Measurements from ENCODE around the gene DCAF8.

Gene DCAF8

DNA sequence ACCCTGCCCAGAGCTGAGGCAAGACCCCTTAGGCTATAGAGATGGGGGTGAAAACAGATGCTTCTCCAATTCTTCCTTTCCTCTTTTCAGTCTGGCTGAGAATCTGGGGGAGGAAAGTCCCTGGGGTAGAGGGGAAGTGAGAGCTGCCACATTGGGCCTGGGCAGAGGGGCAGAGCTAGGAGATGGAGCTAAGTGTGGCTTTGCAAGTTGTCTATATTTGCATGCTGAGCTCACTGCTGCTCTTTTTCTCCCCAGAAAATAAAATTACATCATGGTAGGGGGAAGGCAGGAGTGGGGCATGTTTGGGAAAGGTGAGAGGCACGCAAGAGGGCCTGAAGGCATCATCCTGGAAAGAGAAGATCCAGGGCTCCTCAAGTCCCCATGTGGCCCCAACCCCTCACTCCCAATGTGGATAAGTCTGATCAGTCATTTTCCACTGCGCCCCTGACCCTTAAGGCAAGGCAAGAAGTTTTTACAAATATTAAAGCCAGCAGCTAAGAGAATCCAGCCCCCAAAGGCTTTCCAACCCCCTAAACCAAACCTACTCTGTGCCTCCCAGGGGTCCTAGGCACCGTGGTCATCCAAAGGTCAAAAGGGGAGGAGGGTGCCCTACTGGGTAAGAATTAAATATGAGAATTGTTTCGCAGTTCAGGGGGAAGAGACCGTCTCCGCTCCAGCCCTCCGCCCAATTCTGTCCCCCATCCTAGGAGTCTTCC, 57.7 kb downstream of the DCAF8 start:
- no peak for FAIRE-seq

GRCh38 chr1:160200786-160201185, 61.6 kb downstream of the DCAF8 start:
- FAIRE-seq, result no peak

GRCh38 chr1:160197231-160197630, 65.1 kb downstream of the DCAF8 start:
- no peak for FAIRE-seq

- no peak for FAIRE-seq
Observed at GRCh38 chr1:160196143-160196542, 66.2 kb downstream of the DCAF8 start.

DNA sequence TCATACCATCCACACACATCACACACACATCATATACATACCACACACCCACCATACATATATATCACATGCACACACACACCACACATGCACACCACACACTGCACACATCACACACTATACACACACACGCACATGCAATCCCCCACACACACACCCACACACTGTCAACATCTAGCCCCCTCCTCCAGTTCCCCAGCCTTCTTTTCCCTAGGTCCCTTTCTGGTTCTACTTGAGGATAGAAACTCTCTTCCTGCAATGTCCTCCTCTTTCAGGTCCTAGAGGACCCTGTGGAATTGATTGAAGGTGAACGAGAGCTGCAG, 67.7 kb downstream of the DCAF8 start:
- no peak for FAIRE-seq

- no peak for FAIRE-seq
Observed at GRCh38 chr1:160193832-160194736, 68.3 kb downstream of the DCAF8 start.

DNA sequence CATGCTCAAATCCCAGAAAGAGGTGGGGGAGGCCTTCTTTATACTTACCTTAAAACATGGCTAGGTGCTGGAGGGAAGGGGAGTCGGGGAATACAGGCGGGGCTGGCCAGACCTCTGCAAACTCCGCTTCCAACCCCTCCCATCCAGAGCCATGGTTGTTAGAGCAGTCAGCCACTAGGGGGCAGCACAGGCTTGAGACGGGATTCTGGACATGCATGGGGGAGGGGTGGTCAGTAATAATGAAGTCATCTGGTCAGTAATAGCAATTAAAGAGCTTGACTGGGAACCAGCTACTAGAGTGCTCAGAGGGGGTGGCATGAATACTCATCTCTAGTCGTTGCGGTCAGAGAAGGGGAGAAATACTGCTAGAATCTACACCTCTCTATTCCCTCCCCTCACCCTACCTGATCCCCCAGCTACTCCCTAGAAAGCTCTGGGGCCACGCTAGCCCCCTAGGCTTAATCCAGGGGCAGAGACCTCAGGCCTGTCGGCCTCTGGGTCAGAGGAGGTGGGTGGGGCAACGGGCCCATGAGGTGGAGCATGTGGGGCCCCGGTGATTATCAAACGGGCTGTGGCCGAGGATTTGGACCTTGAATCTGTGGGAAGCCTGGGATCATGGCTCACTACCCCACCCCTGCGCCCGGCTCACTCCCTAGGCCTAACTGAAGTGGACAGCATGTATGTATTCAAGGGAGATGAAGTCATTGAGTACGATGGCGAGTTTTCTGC, 69.1 kb downstream of the DCAF8 start:
- FAIRE-seq, result no peak

- FAIRE-seq, result no peak
Observed at GRCh38 chr1:160192234-160192633, 70.1 kb downstream of the DCAF8 start.

DNA sequence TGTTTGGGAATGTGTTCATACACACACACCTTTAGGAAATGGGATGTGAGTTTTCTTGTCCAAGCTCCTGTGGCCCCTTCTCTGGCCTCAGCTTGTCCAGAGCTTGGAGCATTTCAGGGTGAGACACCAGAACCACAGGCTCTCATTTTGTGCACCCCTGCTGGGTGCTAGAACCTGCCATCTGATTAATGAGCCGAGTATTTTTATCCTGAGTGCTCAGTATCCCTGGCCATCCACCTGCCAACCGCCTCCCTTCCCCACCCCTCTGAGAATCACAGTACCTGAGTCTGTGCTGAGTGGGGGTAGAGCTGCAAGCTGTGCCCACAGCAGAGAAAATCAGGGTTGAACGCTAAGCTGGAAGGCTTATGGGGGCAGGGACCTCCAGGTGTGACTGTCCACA, 70.6 kb downstream of the DCAF8 start:
- FAIRE-seq, result no peak

GRCh38 chr1:160189649-160190625, 72.4 kb downstream of the DCAF8 start, which contains the start of gene CASQ1:
Gene CASQ1, plus strand, starts transcription at chr1:160190575. Its CDS starts 177 bp downstream, at chr1:160190752.
- FAIRE-seq, result no peak

GRCh38 chr1:160188341-160188740, 74.0 kb downstream of the DCAF8 start:
- no peak for FAIRE-seq

- FAIRE-seq, result no peak
Observed at GRCh38 chr1:160187407-160187806, 74.9 kb downstream of the DCAF8 start.

DNA sequence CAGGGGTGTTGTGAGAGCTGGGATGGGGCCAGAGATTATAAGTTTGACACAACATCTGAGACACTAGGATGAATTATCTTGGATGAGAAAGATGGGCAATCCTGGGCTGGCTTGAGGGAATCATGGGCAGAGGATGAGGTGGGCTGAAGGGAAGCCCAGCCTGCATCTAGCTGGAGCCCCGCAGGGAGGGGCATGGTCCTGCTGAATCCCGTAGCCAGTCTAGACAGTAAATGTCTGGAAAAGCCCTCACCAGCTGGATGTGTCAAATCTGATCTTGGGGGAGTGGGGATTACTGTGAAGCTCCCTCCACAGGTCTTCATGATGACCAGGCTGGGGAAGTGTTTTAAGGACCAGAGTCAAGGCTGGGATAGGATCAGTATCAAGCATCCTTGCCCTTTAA, 75.6 kb downstream of the DCAF8 start:
- FAIRE-seq, result no peak

DNA sequence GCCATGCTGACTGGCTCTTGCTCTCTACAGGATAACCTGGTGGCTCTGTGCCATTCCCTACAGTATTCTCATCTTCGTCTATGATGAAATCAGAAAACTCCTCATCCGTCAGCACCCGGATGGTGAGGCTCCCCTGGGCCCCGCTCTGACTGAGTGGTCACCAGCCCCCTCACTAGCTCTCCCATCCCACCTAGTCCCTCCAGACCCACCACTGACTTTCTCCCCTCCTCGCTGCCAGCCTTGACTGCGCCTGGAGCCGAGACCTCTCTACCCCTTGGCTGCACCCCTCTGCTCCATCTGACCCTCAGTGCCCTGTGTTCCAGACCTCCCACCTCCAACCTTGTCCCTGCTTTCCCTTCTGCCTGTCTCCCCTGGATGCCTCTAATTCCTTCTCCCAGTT, 76.1 kb downstream of the DCAF8 start:
- no peak for FAIRE-seq

GRCh38 chr1:160179336-160179735, 83.0 kb downstream of the DCAF8 start:
- no peak for FAIRE-seq

- FAIRE-seq, result no peak
Observed at GRCh38 chr1:160178731-160179130, 83.6 kb downstream of the DCAF8 start.

GRCh38 chr1:160177667-160178066, 84.7 kb downstream of the DCAF8 start:
- no peak for FAIRE-seq

DNA sequence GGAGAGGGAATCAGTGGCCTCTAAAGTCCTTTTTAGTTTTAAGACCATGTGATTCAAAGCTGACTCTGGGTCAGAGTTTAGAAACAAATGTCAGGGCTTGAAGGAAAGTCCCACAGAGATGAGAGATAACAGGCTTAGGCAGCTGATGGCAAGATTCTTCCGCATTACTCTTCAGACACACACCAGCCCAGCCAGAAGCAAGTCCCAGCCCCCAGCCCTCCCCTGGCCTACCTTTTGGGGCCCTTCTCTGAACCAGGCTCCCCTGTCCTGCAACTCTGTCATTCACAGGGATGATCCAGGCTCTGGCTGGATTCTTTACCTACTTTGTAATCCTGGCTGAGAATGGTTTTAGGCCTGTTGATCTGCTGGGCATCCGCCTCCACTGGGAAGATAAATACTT, 85.1 kb downstream of the DCAF8 start:
- FAIRE-seq, result no peak

DNA sequence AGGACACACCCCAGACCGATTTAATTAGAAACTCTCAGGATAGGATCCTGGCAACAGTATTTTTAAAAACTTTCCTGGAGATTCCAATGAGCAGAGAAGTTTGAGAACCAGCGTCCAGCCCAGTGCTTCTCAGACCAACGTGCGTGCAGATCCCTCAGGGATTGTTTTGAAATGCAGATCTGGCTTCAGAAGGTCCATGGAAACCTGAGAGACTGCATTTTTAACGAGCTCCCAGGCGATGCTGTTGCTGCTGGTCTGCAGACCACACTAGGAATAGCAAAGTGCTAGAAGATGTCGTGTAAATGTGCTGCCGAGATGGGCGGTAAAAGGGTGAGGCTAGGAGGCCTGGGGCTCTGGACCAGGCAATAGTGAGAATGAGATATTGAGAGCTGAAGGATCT, 90.4 kb downstream of the DCAF8 start:
- no peak for FAIRE-seq

- no peak for FAIRE-seq
Observed at GRCh38 chr1:160171354-160171753, 91.0 kb downstream of the DCAF8 start.

- FAIRE-seq, result no peak
Observed at GRCh38 chr1:160169553-160170399, 92.6 kb downstream of the DCAF8 start.
